Suprapubic skin (tissue), 4 donors: ENCODE data around the gene CEACAM18.

Source experiments
- EP300 ChIP-seq: sonication (generic); formaldehyde crosslinking; IDR thresholded peaks from one replicate; pipeline ENCODE4 v1.6.1; 2017; ENCODE audit warnings: antibody characterized with exemption
- POLR2A ChIP-seq, 2 donors: fragments of 450-650 bp; IDR thresholded peaks; one replicate each; pipeline ENCODE4 v1.6.1; 2017; ENCODE audit warnings: antibody characterized with exemption in 2 of 2, mild to moderate bottlenecking in 2 of 2, moderate library complexity in 2 of 2
- POLR2AphosphoS5 ChIP-seq, 3 donors: sonication (generic); formaldehyde crosslinking; IDR thresholded peaks; one replicate each; pipeline ENCODE4 v1.6.1; 2017; ENCODE audit warnings: antibody characterized with exemption in 3 of 3
- TF ChIP-seq, protein P1 (sequence below), 2 donors: fragments of 200-600 bp in 1 of 2; fragments of 450-650 bp in 1 of 2; sonication (generic) in 1 of 2; IDR thresholded peaks; one replicate each; pipeline ENCODE4 v1.5.1; 2016 to 2019; ENCODE audit warnings: antibody characterized with exemption in 2 of 2, mild to moderate bottlenecking in 1 of 2, moderate library complexity in 1 of 2

DNA sequence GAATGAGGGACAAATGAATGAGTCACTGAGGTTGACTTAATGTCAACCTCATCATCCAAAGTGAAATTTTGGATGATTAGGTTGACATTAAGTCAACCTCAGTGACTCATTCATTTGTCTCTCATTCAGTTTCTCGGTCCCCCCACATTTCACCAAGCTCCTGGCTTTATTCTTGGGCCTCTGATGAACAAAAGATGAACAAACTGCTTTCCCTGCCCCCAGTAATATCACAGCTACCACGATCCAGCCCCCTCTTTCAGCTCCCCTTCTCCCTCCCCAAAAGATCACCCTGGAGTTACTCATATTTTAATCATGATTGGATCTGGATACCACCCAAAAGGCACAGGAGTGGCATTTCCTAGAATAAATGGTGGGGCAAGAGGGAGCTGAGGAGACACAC, 10.8 kb downstream of the CEACAM18 start:
- TF ChIP-seq, protein P1, sequence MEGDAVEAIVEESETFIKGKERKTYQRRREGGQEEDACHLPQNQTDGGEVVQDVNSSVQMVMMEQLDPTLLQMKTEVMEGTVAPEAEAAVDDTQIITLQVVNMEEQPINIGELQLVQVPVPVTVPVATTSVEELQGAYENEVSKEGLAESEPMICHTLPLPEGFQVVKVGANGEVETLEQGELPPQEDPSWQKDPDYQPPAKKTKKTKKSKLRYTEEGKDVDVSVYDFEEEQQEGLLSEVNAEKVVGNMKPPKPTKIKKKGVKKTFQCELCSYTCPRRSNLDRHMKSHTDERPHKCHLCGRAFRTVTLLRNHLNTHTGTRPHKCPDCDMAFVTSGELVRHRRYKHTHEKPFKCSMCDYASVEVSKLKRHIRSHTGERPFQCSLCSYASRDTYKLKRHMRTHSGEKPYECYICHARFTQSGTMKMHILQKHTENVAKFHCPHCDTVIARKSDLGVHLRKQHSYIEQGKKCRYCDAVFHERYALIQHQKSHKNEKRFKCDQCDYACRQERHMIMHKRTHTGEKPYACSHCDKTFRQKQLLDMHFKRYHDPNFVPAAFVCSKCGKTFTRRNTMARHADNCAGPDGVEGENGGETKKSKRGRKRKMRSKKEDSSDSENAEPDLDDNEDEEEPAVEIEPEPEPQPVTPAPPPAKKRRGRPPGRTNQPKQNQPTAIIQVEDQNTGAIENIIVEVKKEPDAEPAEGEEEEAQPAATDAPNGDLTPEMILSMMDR (IDR thresholded peaks at IDR 0.05) = no peak
- no peak for TF ChIP-seq POLR2A (IDR thresholded peaks at IDR 0.05)
- no peak for TF ChIP-seq POLR2AphosphoS5 (IDR thresholded peaks at IDR 0.05)
- no peak for TF ChIP-seq EP300
